HCT116 (cell line): ENCODE measurements around the gene HPF1. TPM values are rescaled to one million over a fixed set of nuclear protein-coding genes. Genes with fewer than 3 reads are reported as not detected.

Experiments
- ATAC-seq: fragments of 200-7000 bp; cut with Tn5 transposase; 2 replicates; pipeline ENCODE4 v1.9.1; 2020; ENCODE audit warnings: mild to moderate bottlenecking, moderate library complexity
- BruUV-seq: library from RNA; stranded (reverse); fragments of 400-500 nt; replicated peaks from 2 replicates; lab custom pipeline; 2021; lab: Mats Ljungman, UMichigan
- CTCF ChIA-PET: fragments of 300-600 bp; sonication (Branson Sonifier 250); formaldehyde crosslinking; loops from one replicate; lab custom pipeline; 2021; ENCODE audit warnings: antibody characterized with exemption; lab: Charles Lee
- POLR2A ChIA-PET: fragments of 300-600, 350-600 bp; sonication (Branson Sonifier 250); formaldehyde crosslinking; loops from one replicate; lab custom pipeline; 2021; ENCODE audit warnings: antibody characterized with exemption; lab: Charles Lee
- RAD21 ChIA-PET, 2 experiments: fragments of 300-600 bp; sonication (Branson Sonifier 250); formaldehyde crosslinking; loops; one replicate each; lab custom pipeline; 2023; ENCODE audit warnings: low total read pairs in 2 of 2; ENCODE audit not compliant: uncharacterized antibody in 2 of 2, unreplicated experiment in 2 of 2, low non-redundant PET in 1 of 2; lab: Charles Lee
- DNase-seq: peaks from one replicate; pipeline ENCODE4 v3.0.0-alpha.2; 2010; ENCODE audit warnings: low read depth, low spot score
- H2AFZ ChIP-seq: fragments of 200-600 bp; shearing (Covaris generic), sonication (generic); 2 replicates; pipeline ENCODE4 v1.6.1; 2017; ENCODE audit warnings: low read depth, mixed run types, mixed read lengths, antibody characterized with exemption, low read length; ENCODE audit not compliant: poor library complexity, severe bottlenecking
- H3K27ac ChIP-seq: 2 replicates; pipeline ENCODE4 v1.5.1; 2012; ENCODE audit warnings: low read depth, low read length
- H3K27me3 ChIP-seq: fragments of 200-600 bp; sonication (generic); 2 replicates; pipeline ENCODE4 v1.6.1; 2016; ENCODE audit warnings: mixed run types, low read length, mixed read lengths; ENCODE audit not compliant: insufficient read depth
- H3K36me3 ChIP-seq, 2 experiments: fragments of 200-500 bp in 1 of 2; fragments of 200-600 bp in 1 of 2; sonication (Bioruptor generic) in 1 of 2; sonication (generic) in 1 of 2; 2 replicates each; pipeline versions ENCODE4 v1.5.1 to v1.6.1; 2014 to 2016; ENCODE audit warnings: low read length in 2 of 2, inconsistent platforms in 1 of 2, mixed read lengths in 1 of 2, mixed run types in 1 of 2; ENCODE audit not compliant: insufficient read depth in 2 of 2, control insufficient read depth in 1 of 2
- H3K4me1 ChIP-seq, 2 experiments: fragments of 200-600 bp in 1 of 2; sonication (generic) in 1 of 2; 2 replicates each; pipeline versions ENCODE4 v1.5.1 to v1.6.1; 2012 to 2017; ENCODE audit warnings: low read length in 2 of 2, inconsistent platforms in 1 of 2, mild to moderate bottlenecking in 1 of 2, mixed read lengths in 1 of 2, mixed run types in 1 of 2, moderate library complexity in 1 of 2; ENCODE audit not compliant: insufficient read depth in 2 of 2, control insufficient read depth in 1 of 2
- H3K4me2 ChIP-seq: fragments of 200-600 bp; sonication (generic); 2 replicates; pipeline ENCODE4 v1.6.1; 2017; ENCODE audit warnings: mixed run types, low read length, mixed read lengths
- H3K4me3 ChIP-seq, 2 experiments: fragments of 200-600 bp in 1 of 2; sonication (generic) in 1 of 2; replicated peaks in 1 of 2; 2 replicates each; pipeline ENCODE4 v1.5.1; 2011 to 2016; ENCODE audit warnings: low read length in 2 of 2, control low read depth in 1 of 2, low read depth in 1 of 2, mild to moderate bottlenecking in 1 of 2, mixed read lengths in 1 of 2, mixed run types in 1 of 2
- H3K79me2 ChIP-seq: fragments of 200-600 bp; sonication (generic); 2 replicates; pipeline ENCODE4 v1.6.1; 2017; ENCODE audit warnings: mild to moderate bottlenecking, mixed run types, low read length, moderate library complexity, mixed read lengths; ENCODE audit not compliant: insufficient read depth
- H3K9ac ChIP-seq: fragments of 200-600 bp; sonication (generic); 2 replicates; pipeline ENCODE4 v1.6.1; 2016; ENCODE audit warnings: low read length, mixed read lengths
- H3K9me2 ChIP-seq: fragments of 200-600 bp; sonication (generic), shearing (Covaris generic); 2 replicates; pipeline ENCODE4 v1.6.1; 2017; ENCODE audit warnings: mixed run types, mild to moderate bottlenecking, moderate library complexity; ENCODE audit not compliant: insufficient read depth
- H3K9me3 ChIP-seq, 2 experiments: fragments of 200-500 bp in 1 of 2; fragments of 200-600 bp in 1 of 2; sonication (Bioruptor generic) in 1 of 2; sonication (generic) in 1 of 2; 2 replicates each; pipeline ENCODE4 v1.6.1; 2014 to 2017; ENCODE audit warnings: low read length in 2 of 2, mixed read lengths in 2 of 2, inconsistent platforms in 1 of 2, low read depth in 1 of 2, mild to moderate bottlenecking in 1 of 2, mixed run types in 1 of 2, moderate library complexity in 1 of 2; ENCODE audit not compliant: control insufficient read depth in 1 of 2, insufficient read depth in 1 of 2
- H4K20me1 ChIP-seq: fragments of 200-600 bp; sonication (generic), shearing (Covaris generic); 2 replicates; pipeline ENCODE4 v1.6.1; 2017; ENCODE audit warnings: mixed run types, mild to moderate bottlenecking, moderate library complexity; ENCODE audit not compliant: insufficient read depth
- ATF3 ChIP-seq: IDR thresholded peaks from 2 replicates; pipeline ENCODE4 v1.6.1; 2012
- CEBPB ChIP-seq: IDR thresholded peaks from 2 replicates; pipeline ENCODE4 v1.6.1; 2012; ENCODE audit warnings: low read depth
- CTCF ChIP-seq, 3 experiments: fragments of 200-600 bp in 1 of 3; sonication (generic) in 1 of 3; IDR thresholded peaks in 2 of 3; conservative IDR thresholded peaks in 1 of 3; 2 replicates each; pipeline ENCODE4 v1.5.1; 2012 to 2017; ENCODE audit warnings: low read depth in 2 of 3, low read length in 2 of 3, antibody characterized with exemption in 1 of 3, borderline replicate concordance in 1 of 3, control low read depth in 1 of 3, mild to moderate bottlenecking in 1 of 3, mixed read lengths in 1 of 3, mixed run types in 1 of 3, moderate library complexity in 1 of 3; ENCODE audit not compliant: insufficient read depth in 1 of 3
- EGR1 ChIP-seq: IDR thresholded peaks from 2 replicates; pipeline ENCODE4 v1.6.1; 2012; ENCODE audit warnings: low read depth
- ELF1 ChIP-seq: IDR thresholded peaks from 2 replicates; pipeline ENCODE4 v1.6.1; 2012; ENCODE audit warnings: low read depth, borderline replicate concordance
- EZH2phosphoT487 ChIP-seq: fragments of 200-600 bp; IDR thresholded peaks from 2 replicates; pipeline ENCODE4 v1.6.1; 2018; ENCODE audit warnings: antibody characterized with exemption, borderline replicate concordance
- JUND ChIP-seq: IDR thresholded peaks from 2 replicates; pipeline ENCODE4 v1.6.1; 2012
- MAX ChIP-seq: IDR thresholded peaks from 2 replicates; pipeline ENCODE4 v1.6.1; 2012
- POLR2A ChIP-seq: IDR thresholded peaks from 2 replicates; pipeline ENCODE4 v1.7.0; 2011; ENCODE audit warnings: borderline replicate concordance; ENCODE audit not compliant: insufficient read depth, insufficient read length; ENCODE audit errors: extremely low read depth
- POLR2AphosphoS5 ChIP-seq: IDR thresholded peaks from 2 replicates; pipeline ENCODE4 v1.6.1; 2011; ENCODE audit warnings: mild to moderate bottlenecking, low read depth, low read length, moderate library complexity
- RAD21 ChIP-seq: IDR thresholded peaks from 2 replicates; pipeline ENCODE4 v1.6.1; 2012; ENCODE audit warnings: low read depth, mild to moderate bottlenecking
- REST ChIP-seq: IDR thresholded peaks from 2 replicates; pipeline ENCODE4 v1.6.1; 2012; ENCODE audit warnings: low read depth
- SIN3A ChIP-seq: IDR thresholded peaks from 2 replicates; pipeline ENCODE4 v1.6.1; 2012; ENCODE audit warnings: low read depth
- SP1 ChIP-seq: IDR thresholded peaks from 2 replicates; pipeline ENCODE4 v1.6.1; 2012; ENCODE audit warnings: low read depth
- SRF ChIP-seq: IDR thresholded peaks from 2 replicates; pipeline ENCODE4 v1.6.1; 2012; ENCODE audit warnings: low read depth
- YY1 ChIP-seq: IDR thresholded peaks from 2 replicates; pipeline ENCODE4 v1.6.1; 2011; ENCODE audit warnings: low read length, low read depth, moderate library complexity, mild to moderate bottlenecking; ENCODE audit not compliant: insufficient replicate concordance; ENCODE audit errors: extremely low read depth
- ZBTB33 ChIP-seq: IDR thresholded peaks from 2 replicates; pipeline ENCODE4 v1.6.1; 2011; ENCODE audit warnings: mild to moderate bottlenecking, low read length, moderate library complexity; ENCODE audit not compliant: insufficient replicate concordance; ENCODE audit errors: extremely low read depth
- ZFX ChIP-seq: fragments of 450-650 bp; IDR thresholded peaks from 2 replicates; pipeline ENCODE4 v1.6.1; 2017
- ZNF274 ChIP-seq: fragments of 200-500 bp; sonication (Bioruptor generic); IDR thresholded peaks from 2 replicates; pipeline ENCODE4 v1.6.1; 2014; ENCODE audit warnings: mild to moderate bottlenecking, low read depth, low read length, inconsistent platforms
- intact Hi-C: fragments of 100-400 bp; cut with micrococcal nuclease; formaldehyde crosslinking; loops from 2 replicates; pipeline ENCODE4 v1.10.0; 2022
- total RNA-seq: library from RNA; stranded (reverse); gene quantifications from one replicate; pipeline ENCODE4 v1.2.1, GENCODE V29; 2021; ENCODE audit not compliant: unreplicated experiment

The HPF1 gene
- total RNA-seq, 1 experiment from 2014 or later: 32.6 TPM

GRCh38 chr4:169720529-169720928, 37.2 kb downstream of the HPF1 start:
- ChIA-PET RAD21 (no interaction called here), CTCF (no interaction called here)
- no TSS peak for BruUV-seq

More at GRCh38 chr4:169720529-169720928, 37.2 kb downstream of the HPF1 start:
- Histone ChIP-seq H3K9me3 (no peaks in the 10 kb centered on the region), H3K79me2 (no peaks in the 10 kb centered on the region), H3K4me1 (no peaks in the 10 kb centered on the region)
- TF ChIP-seq CEBPB (no peak), YY1 (no peak), REST (no peak), POLR2A (no peak), EZH2phosphoT487 (no peak), ATF3 (no peak), ELF1 (no peak), CTCF (IDR thresholded peaks at IDR 0.05 in 2 of 3, conservative IDR thresholded peaks at IDR 0.05 in 1 of 3; ENCODE audit: borderline replicate concordance in 1 of 3, insufficient read depth in 1 of 3, low read depth in 2 of 3, low read length in 2 of 3) (no peak), SP1 (no peak), ZFX (no peak), SIN3A (no peak), JUND (no peak), ZNF274 (no peak), ZBTB33 (no peak), SRF (no peak), RAD21 (no peak), POLR2AphosphoS5 (no peak), MAX (no peak), EGR1 (no peak)
- TF ChIP-seq, all 23 proteins: peak for 0
- Histone ChIP-seq H3K9me2 (no peaks in the 10 kb centered on the region), H3K4me3 (no peak overlapping the region), H3K4me2 (no peak overlapping the region), H3K9ac (no peak overlapping the region), H2AFZ (no peak overlapping the region), H3K27me3 (no peaks in the 10 kb centered on the region), H3K36me3 (peaks cover 0 to 4% of the 10 kb centered on the region in 2 experiments; a peak in 1 of 4 replicates), H3K27ac (no peak overlapping the region), H4K20me1 (no peaks in the 10 kb centered on the region)
- DNase-seq: no peak
- no peak for ATAC-seq
- intact Hi-C loops: loop anchor here (10.0 kb wide), 1 partner anchor 106 kb away; the partner anchor contains the start of gene NEK1
- POLR2A ChIA-PET: no interaction called here
